Measurements from ENCODE around the gene DUSP8.
"Not testable (repeated sequence)": the region's sequence is repeated elsewhere in the genome, so short reads cannot be mapped to it uniquely, and the experiment has no call there.

DNA sequence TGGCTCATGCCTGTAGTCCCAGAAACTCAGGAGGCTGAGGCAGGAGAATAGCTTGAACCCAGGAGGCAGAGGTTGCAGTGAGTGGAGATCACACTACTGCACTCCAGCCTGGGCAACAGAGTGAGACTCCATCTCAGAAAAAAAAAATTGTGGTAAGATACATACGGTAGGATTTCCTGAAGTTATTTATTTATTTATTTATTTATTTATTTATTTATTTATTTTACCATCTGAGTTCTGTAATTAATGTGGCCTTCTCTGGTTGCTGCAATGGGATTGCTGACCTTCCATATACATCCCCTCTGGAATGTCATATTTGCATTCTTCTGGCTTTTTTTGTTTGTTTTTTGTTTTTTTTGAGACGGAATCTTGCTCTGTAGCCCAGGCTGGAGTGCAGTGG lies 10.8 kb upstream of the DUSP8 start:
- TF ChIP-seq POLR2AphosphoS5 (IDR thresholded peaks at IDR 0.05; ENCODE audit: low read depth, low read length); POLR2A (IDR thresholded peaks at IDR 0.05; ENCODE audit: low read depth, low read length); TAF1 (IDR thresholded peaks at IDR 0.05; ENCODE audit: borderline replicate concordance, low read depth, low read length): not testable (repeated sequence)

Data from GM12892 (cell line).